ENCODE data around the gene PLEKHA5.

Gene PLEKHA5

GRCh38 chr12:19115285-19115684 lies 14.2 kb upstream of the PLEKHA5 start:
- Mint-ChIP-seq H3K4me1 (no peaks in the 10 kb centered on the region), H3K36me3 (no peaks in the 10 kb centered on the region), H3K27me3 (no peaks in the 10 kb centered on the region), H3K4me3 (no peak overlapping the region), H3K27ac (no peak overlapping the region), H3K9me3 (no peaks in the 10 kb centered on the region)
- CTCF ChIA-PET = no interaction called here
- no peak for DNase-seq

GRCh38 chr12:19119440-19119839 lies 10.1 kb upstream of the PLEKHA5 start:
- H3K27ac Mint-ChIP-seq = no peak overlapping the region

GRCh38 chr12:19120795-19121194 lies 8.7 kb upstream of the PLEKHA5 start:
- Mint-ChIP-seq H3K27ac (no peak overlapping the region), H3K36me3 (no peaks in the 10 kb centered on the region), H3K4me1 (no peaks in the 10 kb centered on the region), H3K27me3 (no peaks in the 10 kb centered on the region), H3K9me3 (no peaks in the 10 kb centered on the region), H3K4me3 (no peak overlapping the region)
- DNase-seq = no peak
- CTCF ChIA-PET = interaction anchor here (0.6 kb wide), 1 partner anchor 66 kb away, joined by 3 read pairs; no protein-coding TSS in a partner anchor

More at GRCh38 chr12:19119440-19119839, 10.1 kb upstream of the PLEKHA5 start:
- CTCF ChIA-PET = no interaction called here
- Mint-ChIP-seq H3K36me3 (no peaks in the 10 kb centered on the region), H3K4me3 (no peak overlapping the region), H3K27me3 (no peaks in the 10 kb centered on the region), H3K9me3 (no peaks in the 10 kb centered on the region), H3K4me1 (no peaks in the 10 kb centered on the region)
- no peak for DNase-seq

GRCh38 chr12:19121449-19122018 lies 8.0 kb upstream of the PLEKHA5 start:
- H3K9me3 Mint-ChIP-seq = no peaks in the 10 kb centered on the region
- no peak for DNase-seq
- no peaks in the 10 kb centered on the region for H3K4me1 Mint-ChIP-seq
- H3K27me3 Mint-ChIP-seq = no peaks in the 10 kb centered on the region
- H3K27ac Mint-ChIP-seq = no peak overlapping the region
- H3K4me3 Mint-ChIP-seq = no peak overlapping the region
- H3K36me3 Mint-ChIP-seq = no peaks in the 10 kb centered on the region
- CTCF ChIA-PET = no interaction called here

- Mint-ChIP-seq H3K4me1 (peaks cover 4% of the 10 kb centered on the region), H3K27me3 (peaks cover 17% of the 10 kb centered on the region), H3K27ac (no peak overlapping the region), H3K4me3 (no peak overlapping the region), H3K36me3 (peaks cover 3% of the 10 kb centered on the region), H3K9me3 (peaks cover 4% of the 10 kb centered on the region)
- DNase-seq = no peak
- CTCF ChIA-PET = no interaction called here
Measured at GRCh38 chr12:19125325-19125724, 4.2 kb upstream of the PLEKHA5 start.

GRCh38 chr12:19127270-19127669 lies 2.3 kb upstream of the PLEKHA5 start:
- Mint-ChIP-seq H3K27me3 (peaks cover 27% of the 10 kb centered on the region), H3K4me3 (no peak overlapping the region), H3K36me3 (peaks cover 3% of the 10 kb centered on the region), H3K4me1 (peaks cover 17% of the 10 kb centered on the region), H3K9me3 (peaks cover 4% of the 10 kb centered on the region), H3K27ac (no peak overlapping the region)
- CTCF ChIA-PET = no interaction called here
- no peak for DNase-seq

- no peak overlapping the region for H3K27ac Mint-ChIP-seq
- peaks cover 3% of the 10 kb centered on the region for H3K36me3 Mint-ChIP-seq
- DNase-seq = no peak
- peak overlapping the region; percentile 72 for H3K4me3 Mint-ChIP-seq
- H3K27me3 Mint-ChIP-seq = peaks cover 27% of the 10 kb centered on the region
- CTCF ChIA-PET = no interaction called here
- H3K4me1 Mint-ChIP-seq = peaks cover 17% of the 10 kb centered on the region
- H3K9me3 Mint-ChIP-seq = peaks cover 4% of the 10 kb centered on the region
Measured at GRCh38 chr12:19128485-19128884, 1.0 kb upstream of the PLEKHA5 start.

GRCh38 chr12:19129122-19129485 lies 429 bp upstream of the PLEKHA5 start:
- H3K9me3 Mint-ChIP-seq = peaks cover 4% of the 10 kb centered on the region
- peaks cover 27% of the 10 kb centered on the region for H3K27me3 Mint-ChIP-seq
- CTCF ChIA-PET = no interaction called here
- no peak overlapping the region for H3K27ac Mint-ChIP-seq
- peak overlapping the region; percentile 72 for H3K4me3 Mint-ChIP-seq
- no peak for DNase-seq
- peaks cover 17% of the 10 kb centered on the region for H3K4me1 Mint-ChIP-seq
- H3K36me3 Mint-ChIP-seq = peaks cover 3% of the 10 kb centered on the region

- CTCF ChIA-PET = no interaction called here
- peaks cover 27% of the 10 kb centered on the region for H3K27me3 Mint-ChIP-seq
Measured at GRCh38 chr12:19130224-19131024, 891 bp downstream of the PLEKHA5 start.

GRCh38 chr12:19131025-19131444 lies 1.5 kb downstream of the PLEKHA5 start:
- peaks cover 27% of the 10 kb centered on the region for H3K27me3 Mint-ChIP-seq
- peak overlapping the region; percentile 79 for H3K4me3 Mint-ChIP-seq
- peaks cover 17% of the 10 kb centered on the region for H3K4me1 Mint-ChIP-seq
- CTCF ChIA-PET = no interaction called here
- H3K9me3 Mint-ChIP-seq = peaks cover 4% of the 10 kb centered on the region
- H3K27ac Mint-ChIP-seq = no peak overlapping the region
- no peak for DNase-seq
- peaks cover 3% of the 10 kb centered on the region for H3K36me3 Mint-ChIP-seq

More at GRCh38 chr12:19130224-19131024, 891 bp downstream of the PLEKHA5 start:
- peaks cover 4% of the 10 kb centered on the region for H3K9me3 Mint-ChIP-seq
- H3K36me3 Mint-ChIP-seq = peaks cover 3% of the 10 kb centered on the region
- DNase-seq = peak; percentile 30
- H3K4me1 Mint-ChIP-seq = peaks cover 17% of the 10 kb centered on the region
- H3K4me3 Mint-ChIP-seq = peak overlapping the region; percentile 79
- no peak overlapping the region for H3K27ac Mint-ChIP-seq

- H3K4me3 Mint-ChIP-seq = no peak overlapping the region
- no peaks in the 10 kb centered on the region for H3K9me3 Mint-ChIP-seq
- H3K36me3 Mint-ChIP-seq = no peaks in the 10 kb centered on the region
- no peaks in the 10 kb centered on the region for H3K4me1 Mint-ChIP-seq
- no peak for DNase-seq
- CTCF ChIA-PET = no interaction called here
- no peaks in the 10 kb centered on the region for H3K27me3 Mint-ChIP-seq
- no peak overlapping the region for H3K27ac Mint-ChIP-seq
Measured at GRCh38 chr12:19138551-19138950, 9.0 kb downstream of the PLEKHA5 start.

- H3K27me3 Mint-ChIP-seq = no peaks in the 10 kb centered on the region
- CTCF ChIA-PET = interaction anchor here (1.0 kb wide), 1 partner anchor 47 kb away, joined by 3 read pairs; no protein-coding TSS in a partner anchor
- no peak for DNase-seq
- H3K36me3 Mint-ChIP-seq = no peaks in the 10 kb centered on the region
- no peak overlapping the region for H3K4me3 Mint-ChIP-seq
- H3K4me1 Mint-ChIP-seq = no peaks in the 10 kb centered on the region
- no peak overlapping the region for H3K27ac Mint-ChIP-seq
- no peaks in the 10 kb centered on the region for H3K9me3 Mint-ChIP-seq
Measured at GRCh38 chr12:19138956-19139355, 9.4 kb downstream of the PLEKHA5 start.

- Mint-ChIP-seq H3K27ac (no peak overlapping the region), H3K27me3 (no peaks in the 10 kb centered on the region), H3K36me3 (no peaks in the 10 kb centered on the region), H3K4me3 (no peak overlapping the region), H3K9me3 (no peaks in the 10 kb centered on the region), H3K4me1 (no peaks in the 10 kb centered on the region)
- no peak for DNase-seq
- CTCF ChIA-PET = interaction anchor here (0.5 to 1.0 kb wide), 2 partner anchors 47 to 398 kb away, joined by 3 read pairs; no protein-coding TSS in a partner anchor
Measured at GRCh38 chr12:19139615-19140194, 10.2 kb downstream of the PLEKHA5 start.

GRCh38 chr12:19140381-19141236 lies 11.1 kb downstream of the PLEKHA5 start:
- Mint-ChIP-seq H3K27ac (no peak overlapping the region), H3K27me3 (no peaks in the 10 kb centered on the region), H3K36me3 (no peaks in the 10 kb centered on the region), H3K4me3 (no peak overlapping the region), H3K9me3 (no peaks in the 10 kb centered on the region), H3K4me1 (no peaks in the 10 kb centered on the region)
- CTCF ChIA-PET = no interaction called here
- DNase-seq = no peak

All from activated naive CD4-positive, alpha-beta T cell treated with anti-CD3 and anti-CD28 coated beads, Interleukin-2, amount 10 ng/mL, durations not matched to agents 7 days and 5 days (primary cell).